Stimulated activated CD4-positive, alpha-beta T cell treated with anti-CD3 and anti-CD28 coated beads, Interleukin-15, amount 100 ng/mL, for 48 hours (primary cell): ENCODE measurements around the gene TTBK2.
"Not testable (repeated sequence)": the region's sequence is repeated elsewhere in the genome, so short reads cannot be mapped to it uniquely, and the experiment has no call there.

Experiments
- DNase-seq, 2 donors: peaks; one replicate each; pipeline ENCODE4 v3.0.0-alpha.2; 2020; ENCODE audit warnings: low read depth in 2 of 2

Gene TTBK2

DNA sequence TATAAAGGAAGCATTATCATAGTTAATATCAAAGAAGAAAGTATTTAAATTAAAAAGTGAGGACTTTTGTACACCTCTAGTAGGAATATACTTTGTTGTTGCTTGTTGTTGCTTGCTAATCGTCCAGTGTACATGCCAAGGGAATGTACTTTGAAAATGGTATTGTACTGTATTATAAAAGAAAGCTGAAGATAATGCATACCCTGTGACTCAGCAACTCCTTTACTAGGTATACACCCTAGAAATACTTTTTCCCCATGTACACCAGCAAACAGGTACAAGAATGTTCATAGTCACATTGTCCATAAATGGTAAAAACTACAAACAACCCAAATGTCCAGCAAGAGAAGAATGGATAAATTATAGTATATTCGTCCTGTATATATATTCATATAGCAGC, 12.0 kb downstream of the TTBK2 start:
- no peak for DNase-seq

DNA sequence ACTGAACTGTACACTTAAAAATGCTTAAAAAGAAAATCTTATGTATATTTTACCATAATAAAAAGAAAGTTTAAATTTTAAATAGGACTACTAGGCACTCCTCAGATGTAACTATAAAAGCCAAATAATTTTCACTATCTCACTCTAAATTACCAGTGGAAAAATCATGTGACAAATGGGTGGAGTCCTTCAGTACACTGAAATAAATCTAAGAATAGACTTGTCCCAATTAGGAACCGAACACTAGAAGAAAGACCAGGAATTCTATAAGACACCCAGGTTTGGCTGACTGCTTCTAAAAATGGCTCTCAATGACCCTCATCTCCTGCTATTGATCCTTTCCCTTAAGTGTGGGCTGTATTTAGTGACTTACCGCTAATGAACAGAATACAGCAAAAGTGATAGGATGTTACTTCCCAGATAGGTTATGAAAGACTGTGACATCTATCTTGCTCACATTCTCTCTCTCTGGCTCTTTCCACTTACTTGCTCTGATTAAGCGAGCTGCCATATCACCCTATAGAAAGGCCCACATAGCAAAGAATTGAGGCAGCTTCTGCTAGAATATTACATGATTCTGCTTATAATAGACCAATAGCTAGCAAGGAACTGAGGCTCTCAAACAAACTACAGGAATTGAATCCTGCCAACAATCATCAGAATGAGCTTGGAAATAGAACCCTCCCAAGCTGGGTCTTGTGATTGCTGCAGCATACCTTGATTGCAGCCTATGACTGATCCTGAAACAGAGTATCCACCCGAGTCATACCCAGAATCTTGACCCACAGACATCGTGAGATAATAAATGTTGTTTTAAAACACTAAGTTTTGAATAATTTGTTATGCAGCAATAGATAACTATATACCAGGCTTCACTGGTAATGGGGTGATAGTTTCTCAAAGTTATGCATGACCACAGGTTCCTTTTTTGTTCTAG, 16.9 kb downstream of the TTBK2 start:
- no peak for DNase-seq

DNA sequence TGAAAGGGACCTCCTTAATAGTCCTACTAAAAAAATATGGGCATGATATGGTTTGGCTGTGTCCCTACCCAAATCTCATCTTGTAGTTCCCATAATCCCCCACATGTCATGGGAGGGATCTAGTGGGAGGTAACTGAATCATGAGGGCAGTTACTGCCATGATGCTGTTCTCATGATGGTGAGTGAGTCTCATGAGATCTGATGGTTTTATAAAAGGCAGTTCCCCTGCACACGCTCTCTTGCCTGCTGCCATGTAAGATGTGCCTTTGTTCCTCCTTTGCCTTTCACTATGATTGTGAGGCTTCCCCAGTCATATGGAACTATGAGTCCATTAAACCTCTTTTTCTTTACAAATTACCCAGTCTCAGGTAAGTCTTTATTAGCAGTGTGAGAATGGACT, 26.7 kb downstream of the TTBK2 start:
- not testable (repeated sequence) for DNase-seq

DNA sequence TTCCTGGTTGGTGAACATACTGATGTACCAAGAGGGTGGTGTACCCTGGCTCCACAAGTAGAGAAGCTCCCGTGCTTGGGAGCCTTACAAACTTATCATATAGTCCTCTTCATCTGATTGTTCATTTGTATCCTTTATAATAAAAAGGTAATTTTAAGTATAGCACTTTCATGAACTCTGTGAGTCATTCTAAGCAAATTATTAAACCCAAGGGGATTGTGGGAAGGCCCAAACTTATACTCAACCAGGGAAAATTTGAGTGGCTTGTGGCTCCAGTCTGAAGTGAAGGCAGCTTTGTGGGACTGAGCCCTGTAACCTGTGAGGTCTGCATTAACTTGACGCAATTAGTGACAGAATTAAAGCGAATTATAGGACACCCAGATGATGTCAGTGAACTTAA, 29.0 kb downstream of the TTBK2 start:
- no peak for DNase-seq

DNA sequence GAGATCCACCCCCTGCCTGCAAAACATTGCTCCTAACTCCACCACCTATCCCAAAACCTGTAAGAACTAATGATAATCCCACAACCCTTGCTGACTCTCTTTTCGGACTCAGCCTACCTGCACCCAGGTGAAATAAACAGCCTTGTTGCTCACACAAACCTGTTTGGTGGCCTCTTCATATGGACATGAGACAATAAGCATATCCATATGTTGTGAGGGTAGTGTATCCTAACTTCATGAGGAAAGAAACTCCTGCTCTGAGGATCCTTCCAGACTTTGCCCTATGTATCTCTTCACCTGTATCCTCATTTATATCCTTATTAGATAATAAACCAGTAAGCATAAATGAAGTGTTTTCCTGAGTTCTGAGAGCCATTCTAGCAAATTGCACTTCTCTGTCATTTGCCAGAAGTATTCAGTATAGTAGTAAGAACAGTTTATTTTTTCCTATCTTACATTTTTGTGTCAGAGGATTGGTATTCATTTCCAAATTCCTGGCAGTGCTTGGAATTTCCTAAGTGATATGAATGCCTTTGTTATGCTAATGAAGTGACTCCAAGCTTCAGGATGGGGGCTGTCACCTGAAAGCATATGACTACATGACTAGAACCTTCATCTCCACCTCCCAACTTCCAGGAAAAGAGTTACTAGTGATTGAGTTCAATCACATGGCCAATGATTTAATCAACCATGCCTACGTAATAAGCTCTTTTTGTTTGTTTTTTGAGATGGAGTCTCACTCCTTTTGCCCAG, 30.2 kb downstream of the TTBK2 start:
- no peak for DNase-seq

DNA sequence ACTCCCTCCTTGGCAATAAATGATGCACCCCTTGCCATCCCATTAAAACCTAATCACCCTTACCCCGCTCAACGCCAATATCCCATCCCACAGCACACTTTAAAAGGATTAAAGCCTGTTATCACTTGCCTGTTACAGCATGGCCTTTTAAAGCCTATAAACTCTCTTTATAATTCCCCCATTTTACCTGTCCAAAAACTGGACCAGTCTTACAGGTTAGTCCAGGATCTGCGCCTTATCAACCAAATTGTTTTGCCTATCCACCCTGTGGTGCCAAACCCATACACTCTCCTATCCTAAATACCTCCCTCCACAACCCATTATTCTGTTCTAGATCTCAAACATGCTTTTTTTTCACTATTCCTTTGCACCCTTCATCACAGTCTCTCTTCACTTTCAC, 33.2 kb downstream of the TTBK2 start:
- DNase-seq, result not testable (repeated sequence)

DNA sequence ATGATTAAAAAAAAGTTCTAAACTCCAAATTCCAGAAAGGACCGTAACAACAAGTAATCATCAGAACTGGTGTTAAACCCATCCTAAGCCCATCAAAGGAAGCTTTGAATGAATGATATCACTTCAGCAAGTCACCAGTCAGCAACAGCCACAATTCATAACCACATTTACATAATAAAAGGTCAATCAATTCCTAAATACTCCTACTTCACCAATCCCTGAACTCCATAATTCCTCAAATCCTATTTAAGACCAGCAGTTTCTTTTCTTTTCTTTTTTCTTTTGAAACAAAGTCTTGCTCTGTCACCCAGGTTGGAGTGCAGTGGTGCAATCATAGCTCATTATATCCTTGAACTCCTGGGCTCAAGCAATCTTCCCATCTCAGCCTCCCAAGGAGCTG, 40.5 kb downstream of the TTBK2 start:
- no peak for DNase-seq

DNA sequence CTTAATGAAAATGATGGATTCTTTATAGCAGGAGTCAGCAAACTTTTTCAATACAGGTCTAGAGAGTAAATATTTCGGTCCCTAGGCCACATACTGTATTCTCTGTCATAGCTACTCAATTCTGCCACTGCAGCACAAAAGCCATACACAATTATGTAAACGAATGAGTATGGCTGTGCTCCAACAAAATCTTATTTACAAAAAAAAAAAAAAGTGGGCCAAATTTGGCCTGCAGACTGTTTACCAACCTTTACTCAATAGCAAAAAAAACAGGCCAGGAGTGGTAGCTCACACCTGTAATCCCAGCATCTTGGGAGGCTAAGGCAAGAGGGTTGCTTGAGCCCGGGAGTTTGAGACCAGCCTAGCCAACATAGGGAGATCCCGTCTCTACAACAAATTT, 41.1 kb downstream of the TTBK2 start:
- DNase-seq, result no peak

DNA sequence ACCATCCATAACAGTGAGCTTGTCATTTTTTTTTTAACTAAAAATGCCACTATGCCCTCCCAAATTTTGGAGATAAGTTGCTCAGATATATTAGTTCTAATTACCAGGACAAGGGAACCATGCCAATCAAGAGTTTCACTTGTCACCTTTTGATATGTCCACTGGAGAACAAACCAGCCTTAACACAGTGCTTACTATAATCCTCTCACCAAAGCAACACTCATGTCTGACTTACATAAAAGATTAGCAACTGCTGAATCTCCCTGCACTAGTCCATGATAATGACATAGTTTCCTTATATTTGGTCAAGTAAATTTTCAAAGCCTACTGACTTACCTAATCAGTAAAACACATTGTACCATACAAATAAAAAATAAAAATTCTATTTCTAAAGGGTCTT, 44.4 kb downstream of the TTBK2 start:
- DNase-seq, result no peak

DNA sequence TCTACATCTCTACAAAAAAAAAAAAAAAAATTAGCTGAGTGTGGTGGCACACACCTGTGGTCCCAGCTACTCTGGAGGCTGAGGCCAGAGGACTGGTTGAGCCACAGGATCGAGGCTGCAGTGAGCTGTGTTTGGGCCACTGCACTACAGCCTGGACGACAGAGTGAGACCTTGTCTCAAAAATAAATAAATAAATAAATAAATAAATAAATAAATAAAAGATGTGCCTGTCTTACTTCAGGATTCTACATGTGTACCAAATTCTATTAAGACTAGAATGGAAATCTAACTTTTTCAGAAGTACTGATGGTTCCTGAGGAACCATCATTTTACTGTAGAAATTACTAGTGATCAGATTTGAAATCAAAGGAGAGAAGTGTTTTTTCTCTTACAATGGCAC, 51.9 kb downstream of the TTBK2 start:
- DNase-seq, result no peak

DNA sequence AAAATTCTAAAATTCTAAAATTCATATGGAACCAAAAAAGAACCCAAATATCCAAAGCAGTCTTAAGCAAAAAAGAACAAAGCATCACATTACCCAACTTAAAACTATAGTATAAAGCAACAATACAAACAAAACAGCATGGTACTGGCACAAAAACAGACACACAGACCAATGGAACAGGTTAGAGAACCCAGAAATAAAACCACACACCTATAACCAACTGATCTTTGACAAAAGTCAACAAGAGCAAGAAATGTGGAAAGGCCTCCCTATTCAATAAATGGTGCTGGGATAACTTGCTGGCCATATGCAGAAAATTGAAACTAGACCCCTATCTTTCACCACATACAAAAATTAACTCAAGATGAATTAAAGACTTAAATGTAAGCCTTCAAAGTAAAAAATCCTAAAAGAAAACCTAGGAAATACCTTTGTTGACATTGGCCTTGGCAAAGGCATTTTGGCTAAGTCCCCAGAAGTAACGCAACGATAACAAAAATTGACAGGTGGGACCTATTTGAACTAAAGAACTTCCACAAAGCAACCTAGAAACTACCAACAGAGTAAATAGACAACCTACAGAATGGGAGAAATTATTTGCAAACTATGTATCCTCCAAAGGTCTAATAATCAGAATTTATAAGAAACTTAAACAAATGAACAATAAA, 56.9 kb downstream of the TTBK2 start:
- DNase-seq, result no peak

DNA sequence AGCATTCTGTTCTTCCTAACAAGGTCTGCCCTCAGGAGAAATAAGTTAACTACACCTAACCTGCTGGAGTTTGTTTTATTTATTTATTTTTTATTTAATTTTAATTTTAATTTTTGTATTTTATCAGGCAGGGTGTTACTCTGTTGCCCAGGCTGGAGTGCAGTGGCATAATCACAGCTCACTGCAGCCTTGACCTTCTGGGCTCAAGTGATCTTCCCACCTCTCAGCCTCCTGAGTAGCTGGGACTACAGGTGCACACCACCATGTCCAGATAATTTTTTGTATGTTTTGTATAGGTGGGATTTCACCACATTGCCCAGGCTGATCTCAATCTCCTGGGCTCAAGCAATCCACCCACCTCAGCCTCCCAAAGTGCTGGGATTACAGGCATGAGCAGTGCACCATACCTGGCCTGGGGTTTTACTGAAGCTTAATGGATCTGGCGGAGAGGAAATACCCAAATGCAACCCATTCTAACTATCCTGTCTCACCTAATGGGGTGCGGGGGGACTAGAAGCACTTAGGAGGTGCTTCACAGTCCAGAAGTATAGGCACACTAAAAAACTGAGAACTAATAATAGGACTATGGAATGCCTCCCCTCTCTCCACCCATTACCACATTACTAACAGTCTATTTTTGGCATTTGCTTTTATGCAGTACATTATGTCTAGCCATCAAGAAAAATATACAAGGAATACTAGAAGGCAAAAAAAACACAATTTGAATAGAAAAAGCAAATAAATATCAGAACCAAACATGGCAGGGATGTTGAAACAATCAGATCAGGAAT, 61.4 kb downstream of the TTBK2 start:
- no peak for DNase-seq

DNA sequence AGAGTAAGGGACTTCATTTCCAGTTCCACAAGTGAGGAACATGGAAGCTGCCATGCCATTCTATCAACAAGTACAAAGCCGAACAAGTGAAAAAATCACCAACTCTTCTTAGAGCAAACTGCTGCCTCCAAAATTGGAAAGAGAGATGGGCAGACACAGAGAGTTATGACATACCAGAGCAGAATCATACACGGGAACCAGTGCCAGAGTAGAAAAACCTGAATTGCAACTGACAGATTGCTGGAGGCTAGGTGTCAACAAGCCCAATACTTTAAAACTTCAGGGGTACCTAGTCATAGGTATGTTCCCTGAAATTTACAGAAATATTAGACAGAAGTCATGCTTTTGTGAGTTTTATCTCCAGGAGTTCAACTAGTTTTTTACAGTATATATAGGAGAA, 62.0 kb downstream of the TTBK2 start:
- DNase-seq, result no peak

DNA sequence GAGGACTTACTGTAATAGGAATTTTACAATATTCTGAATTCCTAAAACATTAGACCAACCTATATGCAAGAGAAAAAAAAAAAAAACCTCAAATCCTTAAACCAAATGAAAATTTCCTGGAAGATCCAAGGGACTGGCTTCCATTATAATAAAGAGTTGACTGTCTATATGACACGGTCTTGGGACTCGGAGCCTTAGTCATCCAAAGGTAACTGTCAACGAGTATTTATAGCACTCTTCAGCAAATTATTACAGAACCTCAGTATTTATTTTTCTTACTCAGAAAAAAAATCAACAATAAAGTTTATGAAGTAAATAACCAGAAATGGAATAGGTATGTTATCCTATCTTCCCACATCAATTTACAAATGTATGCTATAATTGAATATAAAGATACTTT, 66.0 kb downstream of the TTBK2 start:
- DNase-seq, result no peak

DNA sequence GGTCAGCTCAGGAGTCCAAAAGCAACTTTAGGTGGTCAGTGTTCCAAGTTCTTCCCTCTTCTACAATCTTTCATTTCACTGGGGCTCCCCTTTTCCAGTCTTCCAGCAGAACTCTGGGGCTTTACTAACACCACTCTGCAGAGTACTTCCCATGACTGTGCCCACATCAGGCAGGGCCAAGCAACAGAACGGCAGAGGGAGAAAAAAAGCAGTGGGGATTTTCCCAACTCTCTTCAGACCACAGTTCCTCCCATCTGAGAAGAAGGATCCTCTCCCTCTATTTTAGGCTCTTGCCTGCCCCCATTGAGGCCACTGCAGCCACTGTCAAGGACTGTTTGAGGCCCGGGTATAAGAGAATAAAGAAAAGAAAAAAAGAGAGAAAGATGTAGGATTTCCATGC, 70.7 kb downstream of the TTBK2 start:
- no peak for DNase-seq

DNA sequence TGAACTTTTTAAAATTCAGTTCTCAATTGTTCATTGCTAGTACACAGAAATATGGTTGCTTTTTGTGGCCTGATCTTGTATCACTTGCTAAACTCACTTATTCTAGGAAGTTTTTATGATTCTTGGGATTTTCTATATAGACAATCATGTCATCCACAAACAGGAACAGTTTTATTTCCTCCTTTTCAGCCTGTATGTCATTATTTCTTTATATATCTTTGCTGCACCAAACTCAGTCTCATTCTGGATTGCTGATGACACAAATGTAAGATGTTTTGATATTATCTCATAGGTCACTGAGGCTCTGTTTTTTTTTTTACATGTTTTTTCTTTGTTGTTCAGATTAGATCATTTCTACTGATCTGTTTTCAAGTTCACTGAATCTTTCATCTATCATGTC, 71.7 kb downstream of the TTBK2 start:
- no peak for DNase-seq

DNA sequence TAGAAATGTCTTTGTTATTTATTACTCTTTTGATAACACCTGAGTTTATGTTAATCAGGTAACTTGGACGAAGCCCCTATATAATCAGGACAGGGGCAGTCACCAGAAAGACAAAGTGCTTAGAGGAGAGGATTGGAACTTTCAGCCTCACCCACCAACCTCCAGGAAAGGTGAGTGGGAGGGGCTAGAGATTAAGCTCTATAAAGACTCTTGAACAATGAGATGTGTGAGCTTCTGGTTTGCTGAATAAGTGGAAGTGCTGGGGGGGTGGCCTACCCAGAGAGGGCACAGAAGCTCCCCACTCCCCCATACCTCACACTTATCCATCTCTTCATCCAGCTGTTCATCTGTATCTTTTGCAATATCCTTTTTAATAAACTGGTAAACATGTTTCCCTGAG, 73.9 kb downstream of the TTBK2 start:
- DNase-seq, result no peak

DNA sequence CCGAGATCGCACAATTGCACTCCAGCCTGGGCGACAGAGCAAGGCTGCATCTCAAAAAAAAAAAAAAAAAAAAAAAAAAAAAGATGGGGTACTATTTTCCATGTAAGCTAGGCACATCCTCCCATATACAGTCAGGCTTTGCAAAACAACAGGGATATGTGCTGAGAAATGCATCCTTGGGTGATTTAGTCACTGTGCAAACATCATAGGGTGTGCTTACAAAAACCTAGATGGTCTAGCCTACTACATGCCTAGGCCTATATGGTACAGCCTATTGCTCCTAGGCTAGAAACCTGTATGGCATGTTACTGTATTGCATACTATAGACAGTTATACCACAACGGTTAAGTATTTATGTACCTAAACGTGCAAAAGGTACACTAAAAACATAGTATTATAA, 75.0 kb downstream of the TTBK2 start:
- no peak for DNase-seq

DNA sequence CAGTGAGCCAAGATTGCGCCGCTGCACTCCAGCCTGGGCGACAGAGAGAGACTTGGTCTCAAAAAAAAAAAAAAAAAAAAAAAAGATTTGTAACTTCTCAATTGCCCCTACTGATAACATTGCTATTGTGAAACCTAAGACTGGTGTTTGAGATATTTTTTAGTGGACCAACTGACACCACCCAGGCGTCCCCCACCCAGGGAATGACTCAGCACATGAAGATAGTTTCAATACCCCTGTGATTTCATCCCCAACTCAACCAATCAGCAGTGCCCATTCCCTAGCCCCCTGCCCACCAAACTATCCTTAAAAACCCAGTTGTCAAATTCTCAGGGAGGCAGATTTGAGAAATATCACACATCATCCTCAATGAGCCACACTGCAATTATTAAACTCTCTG, 76.9 kb downstream of the TTBK2 start:
- DNase-seq, result no peak

DNA sequence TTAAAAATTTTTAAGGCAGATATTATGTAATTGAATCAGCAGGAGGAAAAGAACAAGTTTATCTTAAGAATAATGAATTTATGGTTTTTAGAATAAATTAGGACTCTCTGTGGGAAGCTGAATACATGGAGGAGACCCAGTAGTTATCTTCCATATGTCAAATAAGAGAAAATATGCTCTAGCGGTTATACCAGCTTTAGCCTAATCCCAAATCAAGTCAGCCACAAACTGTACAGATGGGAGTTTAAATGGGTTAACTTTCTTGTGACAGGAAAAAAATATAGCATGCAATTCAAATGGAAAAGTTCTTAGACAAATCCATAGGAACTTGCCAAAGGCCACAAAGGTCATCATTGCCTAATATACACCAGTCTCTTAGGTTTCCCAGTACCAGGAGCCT, 84.3 kb downstream of the TTBK2 start:
- DNase-seq, result no peak

DNA sequence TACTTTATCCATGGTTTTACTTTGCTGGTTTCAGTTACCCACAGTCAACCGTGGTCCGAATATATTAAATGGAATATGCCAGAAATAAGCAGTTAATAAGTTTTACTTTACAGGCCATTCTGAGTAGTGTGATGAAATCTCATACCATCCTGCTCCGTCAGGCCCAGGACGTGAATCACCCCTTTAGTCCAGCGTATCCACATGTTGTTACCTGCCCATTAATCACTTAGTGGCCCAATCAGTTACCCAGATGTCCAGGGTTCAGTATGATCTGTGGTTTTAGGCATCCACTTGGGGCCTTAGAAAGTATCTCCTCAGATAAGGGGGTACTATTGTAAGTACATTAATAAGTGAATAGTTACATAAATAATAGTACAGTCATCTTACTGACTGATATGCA, 88.0 kb downstream of the TTBK2 start:
- no peak for DNase-seq
